Measurements from ENCODE around the gene MFAP2. TPM values are rescaled to one million over a fixed set of nuclear protein-coding genes. Genes with fewer than 3 reads are reported as not detected.

Gene MFAP2
- total RNA-seq, 1 donor, result not detected

DNA sequence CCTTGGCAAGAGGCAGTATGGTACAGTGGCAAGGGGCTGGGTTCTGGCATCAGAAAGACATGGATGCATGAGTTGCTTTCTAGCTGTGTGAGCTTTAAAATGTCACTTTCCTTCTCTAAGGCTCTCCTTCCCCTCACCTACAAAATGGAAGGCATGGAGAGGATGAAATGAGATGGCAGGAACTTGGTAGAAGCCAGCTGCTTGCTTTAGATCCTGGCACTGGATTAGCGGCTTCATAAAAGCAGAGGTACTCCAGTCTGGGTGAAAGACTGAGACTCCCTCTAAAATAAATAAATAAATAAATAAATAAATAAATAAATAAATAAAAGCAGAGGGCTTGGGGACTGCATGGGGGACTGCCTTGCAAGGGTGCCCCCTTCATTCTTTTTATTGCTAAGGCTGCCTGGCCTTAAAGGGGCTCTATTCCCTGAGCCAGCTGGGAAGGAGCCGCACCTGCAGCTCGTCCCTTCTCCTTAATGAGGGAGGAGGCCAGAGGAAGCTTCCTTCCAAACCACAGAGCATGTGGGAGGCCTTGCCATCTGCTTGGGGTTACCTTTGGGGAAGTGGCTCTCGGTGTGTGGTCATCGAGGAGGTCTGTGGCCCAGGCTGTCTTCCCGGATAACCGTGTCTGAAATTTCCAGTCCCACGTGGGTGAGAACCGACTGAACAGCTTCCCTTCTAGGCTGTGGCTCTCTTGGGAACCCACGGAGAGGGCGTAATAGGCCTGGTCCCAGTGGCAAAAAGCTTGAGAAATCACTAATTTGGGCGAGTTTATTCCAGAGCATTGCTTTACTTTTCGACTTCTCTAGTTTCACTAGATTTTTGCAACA, 33.3 kb upstream of the MFAP2 start:
- H3K27me3 ChIP-seq (ENCODE audit: insufficient read depth, low read length), result no peaks in the 10 kb centered on the region
- no peak overlapping the region for H3K4me3 ChIP-seq (ENCODE audit: low read length)
- peaks cover 48% of the 10 kb centered on the region for H3K4me1 ChIP-seq (ENCODE audit: insufficient read depth, low read length)

GRCh38 chr1:17012775-17013490, 32.5 kb upstream of the MFAP2 start:
- no peaks in the 10 kb centered on the region for H3K27me3 ChIP-seq (ENCODE audit: insufficient read depth, low read length)
- H3K4me1 ChIP-seq (ENCODE audit: insufficient read depth, low read length), result peaks cover 48% of the 10 kb centered on the region
- no peak overlapping the region for H3K4me3 ChIP-seq (ENCODE audit: low read length)
- no peaks in the 10 kb centered on the region for H3K9me3 ChIP-seq (ENCODE audit: low read depth, low read length)

More for the DNA sequence above, 33.3 kb upstream of the MFAP2 start:
- no peaks in the 10 kb centered on the region for H3K9me3 ChIP-seq (ENCODE audit: low read depth, low read length)

DNA sequence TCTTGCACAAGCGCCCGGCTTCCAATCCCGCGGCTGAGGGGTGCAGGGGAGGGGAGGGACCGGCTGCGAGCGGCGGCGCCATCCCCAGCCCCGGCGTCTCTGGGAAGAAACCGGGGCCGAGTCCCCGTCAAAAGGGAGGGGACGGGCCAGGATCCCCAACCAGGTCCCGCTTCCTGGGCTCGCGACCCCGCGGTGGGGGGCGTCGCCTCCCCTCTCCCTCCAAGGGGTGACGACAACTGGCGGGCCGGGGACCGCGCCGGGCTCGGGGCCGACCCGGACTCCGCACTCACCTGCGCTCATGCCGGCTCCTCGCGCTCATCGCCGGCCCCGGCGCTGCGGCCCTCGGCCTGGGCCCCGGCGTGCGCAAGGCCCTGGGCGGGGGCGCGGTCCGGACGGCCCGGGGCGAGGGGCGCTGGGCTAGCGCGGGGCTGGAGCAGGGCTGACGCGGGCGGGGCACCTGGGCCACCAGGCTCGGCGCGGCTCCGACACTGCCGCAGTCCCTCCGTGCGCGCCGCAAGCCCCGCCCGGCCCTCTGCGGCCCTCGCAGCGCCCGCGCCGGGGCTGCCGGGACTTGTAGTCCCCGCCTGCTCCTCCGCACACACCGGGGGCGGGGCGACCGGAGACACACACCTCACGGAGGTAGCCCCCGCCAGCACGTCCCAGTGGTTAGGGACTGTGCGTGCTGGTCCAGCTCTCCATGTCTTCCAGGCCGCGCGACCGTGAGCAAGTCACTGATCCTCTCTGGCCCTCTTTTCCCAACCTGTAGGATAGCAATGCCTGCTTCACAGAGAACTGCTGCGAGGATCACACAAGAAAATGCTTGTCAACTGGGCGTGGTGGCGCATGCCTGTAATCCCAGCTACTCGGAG, 31.3 kb upstream of the MFAP2 start, which contains the start of gene ATP13A2:
Gene ATP13A2, minus strand, starts transcription at position 490 of the 869 bp plus-strand sequence. Its CDS starts 190 bp downstream, at position 300.
- Histone ChIP-seq H3K9me3 (ENCODE audit: low read depth, low read length) (no peaks in the 10 kb centered on the region), H3K27me3 (ENCODE audit: insufficient read depth, low read length) (no peaks in the 10 kb centered on the region), H3K4me3 (ENCODE audit: low read length) (peak within 1 kb of the TSS; percentile 60), H3K4me1 (ENCODE audit: insufficient read depth, low read length) (peaks cover 48% of the 10 kb centered on the region)

DNA sequence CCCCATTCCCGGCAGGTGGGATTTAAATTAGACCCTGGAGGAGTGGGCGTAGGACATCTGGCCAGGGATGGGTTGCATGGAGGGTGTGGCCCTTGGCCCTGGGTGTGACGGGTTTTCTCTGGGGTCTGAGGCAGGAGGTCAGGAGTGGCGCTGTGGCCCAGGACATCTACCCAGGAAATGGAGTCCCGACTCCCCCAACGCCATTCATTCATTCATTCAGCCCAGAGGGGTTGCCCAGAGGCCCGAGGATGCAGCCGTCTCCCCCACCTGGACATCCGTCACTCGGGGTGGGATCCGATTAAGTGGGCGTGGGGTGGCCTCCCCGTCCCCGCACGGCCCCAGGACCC, 30.6 kb upstream of the MFAP2 start:
- H3K9me3 ChIP-seq (ENCODE audit: low read depth, low read length), result no peaks in the 10 kb centered on the region
- no peaks in the 10 kb centered on the region for H3K27me3 ChIP-seq (ENCODE audit: insufficient read depth, low read length)
- H3K4me1 ChIP-seq (ENCODE audit: insufficient read depth, low read length), result peaks cover 46% of the 10 kb centered on the region
- peak overlapping the region; percentile 60 for H3K4me3 ChIP-seq (ENCODE audit: low read length)

- Histone ChIP-seq H3K27me3 (ENCODE audit: insufficient read depth, low read length) (no peaks in the 10 kb centered on the region), H3K4me3 (ENCODE audit: low read length) (no peak overlapping the region), H3K4me1 (ENCODE audit: insufficient read depth, low read length) (peaks cover 42% of the 10 kb centered on the region), H3K9me3 (ENCODE audit: low read depth, low read length) (no peaks in the 10 kb centered on the region)
Measured at GRCh38 chr1:17009706-17010105, 29.3 kb upstream of the MFAP2 start.

GRCh38 chr1:17008208-17008855, 27.9 kb upstream of the MFAP2 start:
- Histone ChIP-seq H3K4me3 (ENCODE audit: low read length) (no peak overlapping the region), H3K9me3 (ENCODE audit: low read depth, low read length) (no peaks in the 10 kb centered on the region), H3K27me3 (ENCODE audit: insufficient read depth, low read length) (no peaks in the 10 kb centered on the region), H3K4me1 (ENCODE audit: insufficient read depth, low read length) (peaks cover 31% of the 10 kb centered on the region)

- no peak overlapping the region for H3K4me3 ChIP-seq (ENCODE audit: low read length)
- peaks cover 29% of the 10 kb centered on the region for H3K4me1 ChIP-seq (ENCODE audit: insufficient read depth, low read length)
Measured at GRCh38 chr1:17007121-17007520, 26.7 kb upstream of the MFAP2 start.

DNA sequence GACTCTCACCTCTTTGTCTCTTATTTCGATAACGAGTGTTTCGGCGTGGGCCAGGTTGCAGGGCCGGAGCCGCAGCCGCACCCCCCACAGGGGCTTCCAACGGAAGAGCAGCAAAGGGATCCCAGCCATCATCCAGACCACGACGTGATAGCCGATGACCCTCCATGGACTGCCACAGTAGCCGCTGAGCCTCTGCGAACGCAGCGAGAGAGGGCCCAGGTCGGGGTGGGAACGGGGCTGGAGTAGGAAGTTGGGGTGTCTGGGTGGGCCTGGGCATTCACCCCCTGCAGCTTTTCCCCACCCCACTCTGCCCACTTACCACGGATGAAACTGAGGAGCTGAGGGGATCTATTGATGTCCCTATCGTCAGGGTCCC, 24.9 kb upstream of the MFAP2 start:
- Histone ChIP-seq H3K4me1 (ENCODE audit: insufficient read depth, low read length) (peaks cover 14% of the 10 kb centered on the region), H3K9me3 (ENCODE audit: low read depth, low read length) (no peaks in the 10 kb centered on the region), H3K27me3 (ENCODE audit: insufficient read depth, low read length) (no peaks in the 10 kb centered on the region), H3K4me3 (ENCODE audit: low read length) (no peak overlapping the region)

More at GRCh38 chr1:17007121-17007520, 26.7 kb upstream of the MFAP2 start:
- Histone ChIP-seq H3K9me3 (ENCODE audit: low read depth, low read length) (no peaks in the 10 kb centered on the region), H3K27me3 (ENCODE audit: insufficient read depth, low read length) (no peaks in the 10 kb centered on the region)

DNA sequence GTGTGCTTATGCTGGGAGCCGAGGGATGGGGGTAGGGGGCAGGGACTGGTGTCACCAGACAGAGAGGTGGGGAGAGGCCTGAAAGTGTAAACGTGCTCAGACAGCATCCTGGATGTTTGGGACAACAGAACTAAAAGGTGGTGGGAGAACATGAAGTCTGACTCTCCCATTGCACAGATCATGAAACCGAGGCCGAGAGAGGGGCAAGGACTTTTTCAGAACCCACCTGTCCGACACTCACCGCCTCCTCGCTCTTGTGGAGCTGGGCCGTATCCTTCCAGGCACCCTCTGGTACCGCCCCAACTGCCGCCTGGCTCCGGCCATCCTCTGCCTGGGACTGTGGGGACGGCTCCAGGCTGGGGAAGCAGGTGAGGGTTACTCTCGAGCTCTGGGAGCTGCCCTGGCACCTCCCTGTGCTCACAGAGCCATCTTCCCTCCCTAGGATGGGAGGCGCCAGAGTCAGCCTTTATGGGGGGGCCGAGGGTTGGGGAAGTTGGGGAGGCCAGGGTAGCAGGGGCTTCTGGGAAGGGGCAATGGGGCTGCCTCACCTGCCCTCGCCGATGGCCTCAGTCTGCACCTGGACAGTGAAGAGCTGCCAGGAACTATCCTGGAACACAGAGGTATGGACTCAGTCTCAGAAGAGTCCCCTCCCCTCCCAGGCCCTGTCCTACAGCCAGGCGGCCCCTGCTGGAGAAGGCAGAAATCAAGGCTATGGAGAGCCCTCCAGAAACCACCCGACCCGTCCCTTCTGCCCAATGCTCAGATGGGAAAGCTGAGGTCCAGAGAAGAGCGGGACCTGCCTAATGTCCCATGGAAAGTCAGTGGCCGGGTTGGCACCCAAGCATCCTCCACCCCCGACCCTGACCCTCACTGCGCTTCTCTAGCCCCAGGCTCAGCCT, 24.3 kb upstream of the MFAP2 start:
- H3K27me3 ChIP-seq (ENCODE audit: insufficient read depth, low read length), result no peaks in the 10 kb centered on the region
- no peak overlapping the region for H3K4me3 ChIP-seq (ENCODE audit: low read length)
- H3K9me3 ChIP-seq (ENCODE audit: low read depth, low read length), result no peaks in the 10 kb centered on the region
- peaks cover 9% of the 10 kb centered on the region for H3K4me1 ChIP-seq (ENCODE audit: insufficient read depth, low read length)

GRCh38 chr1:17002524-17002902, 22.1 kb upstream of the MFAP2 start:
- Histone ChIP-seq H3K9me3 (ENCODE audit: low read depth, low read length) (no peaks in the 10 kb centered on the region), H3K27me3 (ENCODE audit: insufficient read depth, low read length) (no peaks in the 10 kb centered on the region), H3K4me3 (ENCODE audit: low read length) (no peak overlapping the region), H3K4me1 (ENCODE audit: insufficient read depth, low read length) (no peaks in the 10 kb centered on the region)

- H3K27me3 ChIP-seq (ENCODE audit: insufficient read depth, low read length), result no peaks in the 10 kb centered on the region
- no peaks in the 10 kb centered on the region for H3K9me3 ChIP-seq (ENCODE audit: low read depth, low read length)
- no peak overlapping the region for H3K4me3 ChIP-seq (ENCODE audit: low read length)
- no peaks in the 10 kb centered on the region for H3K4me1 ChIP-seq (ENCODE audit: insufficient read depth, low read length)
Measured at GRCh38 chr1:17001760-17002523, 21.5 kb upstream of the MFAP2 start.

GRCh38 chr1:16999863-17000262, 19.4 kb upstream of the MFAP2 start:
- Histone ChIP-seq H3K4me3 (ENCODE audit: low read length) (no peak overlapping the region), H3K9me3 (ENCODE audit: low read depth, low read length) (no peaks in the 10 kb centered on the region), H3K27me3 (ENCODE audit: insufficient read depth, low read length) (no peaks in the 10 kb centered on the region), H3K4me1 (ENCODE audit: insufficient read depth, low read length) (no peaks in the 10 kb centered on the region)

DNA sequence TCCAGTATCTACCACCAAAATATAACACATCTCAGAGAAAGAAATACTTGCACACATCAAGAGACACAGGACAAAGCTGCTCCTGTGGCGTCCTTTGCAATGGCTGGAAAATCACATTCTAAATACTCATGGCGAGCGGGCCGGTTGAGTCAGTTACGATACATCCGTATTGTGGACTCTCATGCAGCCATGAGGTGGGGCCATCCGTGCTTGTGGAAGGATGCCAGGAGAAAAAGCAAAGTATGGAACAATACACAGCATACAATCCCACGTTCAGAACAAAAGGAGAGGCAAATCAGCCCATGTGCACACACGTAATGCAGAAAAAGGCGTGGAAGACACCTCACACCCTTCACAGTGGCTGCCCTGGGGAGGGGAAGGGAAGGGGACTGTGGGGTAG, 18.2 kb upstream of the MFAP2 start:
- Histone ChIP-seq H3K9me3 (ENCODE audit: low read depth, low read length) (no peaks in the 10 kb centered on the region), H3K27me3 (ENCODE audit: insufficient read depth, low read length) (no peaks in the 10 kb centered on the region), H3K4me3 (ENCODE audit: low read length) (no peak overlapping the region), H3K4me1 (ENCODE audit: insufficient read depth, low read length) (no peaks in the 10 kb centered on the region)
